Measurements from ENCODE around the gene CAPN5. TPM values are rescaled to one million over a fixed set of nuclear protein-coding genes. Genes with fewer than 3 reads are reported as not detected.
"Not testable (repeated sequence)": the region's sequence is repeated elsewhere in the genome, so short reads cannot be mapped to it uniquely, and the experiment has no call there.

CAPN5 gene
- polyA plus RNA-seq, 2 donors: 26.6 to 27.8 TPM

- 91 to 93% methylated on average over 5 of the region's 5 CpGs for WGBS, 2 donors
Measured at GRCh38 chr11:77059806-77060205, 7.0 kb upstream of the CAPN5 start.

DNA sequence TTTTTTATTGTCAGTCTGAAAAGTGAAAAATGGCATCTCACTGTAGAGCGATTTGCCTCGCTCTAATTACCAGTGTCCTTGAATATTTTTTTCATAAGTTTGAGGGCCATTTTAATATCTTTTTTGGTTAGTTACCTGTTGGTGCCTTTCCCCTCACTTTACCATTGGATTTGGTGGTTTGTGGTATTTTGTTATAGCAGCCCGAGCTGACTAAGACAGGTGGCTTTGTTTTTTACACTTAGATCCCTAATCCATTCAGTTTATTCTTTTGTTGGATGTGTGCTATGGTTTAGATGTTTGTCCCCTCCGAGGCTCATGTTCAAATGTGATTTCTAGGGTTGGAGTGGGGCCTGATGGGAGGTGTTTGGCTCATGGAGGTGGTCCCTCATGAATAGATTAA is 6.5 kb upstream of the CAPN5 start:
- Histone ChIP-seq H3K27ac (ENCODE audit: low read depth in 2 of 2, low read length in 1 of 2) (no peak overlapping the region), H3K9me3 (ENCODE audit: control insufficient read depth in 2 of 2, insufficient read depth in 1 of 2, low read depth in 1 of 2, low read length in 1 of 2) (peaks cover 3 to 13% of the 10 kb centered on the region in 2 donors)

More at GRCh38 chr11:77059806-77060205, 7.0 kb upstream of the CAPN5 start:
- Histone ChIP-seq H3K9me3 (ENCODE audit: control insufficient read depth in 2 of 2, insufficient read depth in 1 of 2, low read depth in 1 of 2, low read length in 1 of 2) (peaks cover 3 to 13% of the 10 kb centered on the region in 2 donors), H3K4me3 (ENCODE audit: low read depth in 1 of 2, low read length in 2 of 2) (no peak overlapping the region), H3K4me1 (ENCODE audit: control insufficient read depth in 2 of 2, insufficient read depth in 2 of 2, low read length in 1 of 2) (no peaks in the 10 kb centered on the region), H3K27ac (ENCODE audit: low read depth in 2 of 2, low read length in 1 of 2) (no peak overlapping the region), H3K36me3 (ENCODE audit: control insufficient read depth in 2 of 2, insufficient read depth in 2 of 2, low read length in 1 of 2) (no peaks in the 10 kb centered on the region), H3K27me3 (ENCODE audit: control insufficient read depth in 1 of 2, insufficient read depth in 2 of 2, low read length in 2 of 2) (no peaks in the 10 kb centered on the region)

DNA sequence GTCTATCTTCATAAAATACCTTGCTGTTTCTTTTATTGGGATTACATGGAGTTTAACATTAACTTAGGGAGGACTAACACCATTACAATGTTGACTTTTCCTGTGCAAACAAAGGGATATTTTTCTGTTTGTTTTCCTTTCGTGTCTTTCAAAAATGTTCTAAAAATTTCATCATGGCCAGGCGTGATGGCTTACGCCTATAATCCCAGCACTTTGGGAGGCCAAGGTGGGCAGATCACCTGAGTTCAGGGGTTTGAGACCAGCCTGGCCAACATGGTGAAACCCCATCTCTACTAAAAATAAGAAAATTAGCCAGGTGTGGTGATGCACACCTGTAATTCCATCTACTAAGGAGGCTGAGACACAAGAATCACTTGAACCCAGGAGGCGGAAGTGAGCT is 5.5 kb upstream of the CAPN5 start:
- H3K4me1 ChIP-seq (ENCODE audit: control insufficient read depth in 2 of 2, insufficient read depth in 2 of 2, low read length in 1 of 2); H3K36me3 ChIP-seq (ENCODE audit: control insufficient read depth in 2 of 2, insufficient read depth in 2 of 2, low read length in 1 of 2); H3K9me3 ChIP-seq (ENCODE audit: control insufficient read depth in 2 of 2, insufficient read depth in 1 of 2, low read depth in 1 of 2, low read length in 1 of 2); H3K27ac ChIP-seq (ENCODE audit: low read depth in 2 of 2, low read length in 1 of 2); H3K27me3 ChIP-seq (ENCODE audit: control insufficient read depth in 1 of 2, insufficient read depth in 2 of 2, low read length in 2 of 2); H3K4me3 ChIP-seq (ENCODE audit: low read depth in 1 of 2, low read length in 2 of 2): not testable (repeated sequence)
- 65 to 73% methylated on average over 4 of the region's 4 CpGs for WGBS, 2 donors

More for the DNA sequence above, 6.5 kb upstream of the CAPN5 start:
- Histone ChIP-seq H3K27me3 (ENCODE audit: control insufficient read depth in 1 of 2, insufficient read depth in 2 of 2, low read length in 2 of 2) (no peaks in the 10 kb centered on the region), H3K36me3 (ENCODE audit: control insufficient read depth in 2 of 2, insufficient read depth in 2 of 2, low read length in 1 of 2) (no peaks in the 10 kb centered on the region), H3K4me3 (ENCODE audit: low read depth in 1 of 2, low read length in 2 of 2) (no peak overlapping the region), H3K4me1 (ENCODE audit: control insufficient read depth in 2 of 2, insufficient read depth in 2 of 2, low read length in 1 of 2) (no peaks in the 10 kb centered on the region)
- WGBS, 2 donors: 77 to 83% methylated on average over 4 of the region's 4 CpGs

GRCh38 chr11:77062924-77063323 is 3.8 kb upstream of the CAPN5 start:
- no peaks in the 10 kb centered on the region for H3K9me3 ChIP-seq (ENCODE audit: control insufficient read depth in 2 of 2, insufficient read depth in 1 of 2, low read depth in 1 of 2, low read length in 1 of 2)
- H3K4me1 ChIP-seq (ENCODE audit: control insufficient read depth in 2 of 2, insufficient read depth in 2 of 2, low read length in 1 of 2): peaks cover 0 to under 1% of the 10 kb centered on the region in 2 donors
- no peaks in the 10 kb centered on the region for H3K27me3 ChIP-seq (ENCODE audit: control insufficient read depth in 1 of 2, insufficient read depth in 2 of 2, low read length in 2 of 2)
- no peak overlapping the region for H3K27ac ChIP-seq (ENCODE audit: low read depth in 2 of 2, low read length in 1 of 2)
- no peak overlapping the region for H3K4me3 ChIP-seq (ENCODE audit: low read depth in 1 of 2, low read length in 2 of 2)
- no peaks in the 10 kb centered on the region for H3K36me3 ChIP-seq (ENCODE audit: control insufficient read depth in 2 of 2, insufficient read depth in 2 of 2, low read length in 1 of 2)

DNA sequence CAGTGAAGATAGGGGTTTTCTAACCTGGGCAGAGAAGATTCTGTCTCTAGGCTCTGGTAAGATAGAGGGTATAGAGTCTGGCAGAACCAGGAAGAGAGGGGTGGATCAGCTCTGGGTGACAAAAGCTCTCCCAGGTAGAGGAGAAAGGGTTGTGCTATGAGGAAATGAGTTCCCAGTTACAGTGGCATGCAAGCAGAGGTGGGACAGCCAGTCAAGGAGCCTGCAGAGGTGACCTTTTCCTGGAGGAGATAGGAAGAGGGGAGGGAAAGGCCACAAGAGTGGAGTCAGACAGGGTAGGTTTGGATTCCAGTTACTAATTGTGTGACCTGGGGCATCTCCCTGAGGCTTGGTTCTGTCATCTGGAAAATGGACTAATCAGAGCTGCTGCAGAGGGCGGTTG is 3.4 kb upstream of the CAPN5 start:
- no peak overlapping the region for H3K4me3 ChIP-seq (ENCODE audit: low read depth in 1 of 2, low read length in 2 of 2)
- no peaks in the 10 kb centered on the region for H3K9me3 ChIP-seq (ENCODE audit: control insufficient read depth in 2 of 2, insufficient read depth in 1 of 2, low read depth in 1 of 2, low read length in 1 of 2)
- H3K27ac ChIP-seq (ENCODE audit: low read depth in 2 of 2, low read length in 1 of 2): no peak overlapping the region
- no peaks in the 10 kb centered on the region for H3K36me3 ChIP-seq (ENCODE audit: control insufficient read depth in 2 of 2, insufficient read depth in 2 of 2, low read length in 1 of 2)
- peaks cover 0 to 4% of the 10 kb centered on the region in 2 donors for H3K4me1 ChIP-seq (ENCODE audit: control insufficient read depth in 2 of 2, insufficient read depth in 2 of 2, low read length in 1 of 2)
- WGBS, 2 donors: 93 to 100% methylated on average over 1 of the region's 1 CpG
- H3K27me3 ChIP-seq (ENCODE audit: control insufficient read depth in 1 of 2, insufficient read depth in 2 of 2, low read length in 2 of 2): no peaks in the 10 kb centered on the region

- WGBS, 2 donors: 91 to 95% methylated on average over 4 of the region's 4 CpGs
- H3K9me3 ChIP-seq (ENCODE audit: control insufficient read depth in 2 of 2, insufficient read depth in 1 of 2, low read depth in 1 of 2, low read length in 1 of 2): no peaks in the 10 kb centered on the region
- no peak overlapping the region for H3K27ac ChIP-seq (ENCODE audit: low read depth in 2 of 2, low read length in 1 of 2)
- H3K27me3 ChIP-seq (ENCODE audit: control insufficient read depth in 1 of 2, insufficient read depth in 2 of 2, low read length in 2 of 2): no peaks in the 10 kb centered on the region
- H3K4me3 ChIP-seq (ENCODE audit: low read depth in 1 of 2, low read length in 2 of 2): no peak overlapping the region
- no peaks in the 10 kb centered on the region for H3K36me3 ChIP-seq (ENCODE audit: control insufficient read depth in 2 of 2, insufficient read depth in 2 of 2, low read length in 1 of 2)
- H3K4me1 ChIP-seq (ENCODE audit: control insufficient read depth in 2 of 2, insufficient read depth in 2 of 2, low read length in 1 of 2): peaks cover 0 to 4% of the 10 kb centered on the region in 2 donors
Measured at GRCh38 chr11:77063861-77064260, 2.9 kb upstream of the CAPN5 start.

DNA sequence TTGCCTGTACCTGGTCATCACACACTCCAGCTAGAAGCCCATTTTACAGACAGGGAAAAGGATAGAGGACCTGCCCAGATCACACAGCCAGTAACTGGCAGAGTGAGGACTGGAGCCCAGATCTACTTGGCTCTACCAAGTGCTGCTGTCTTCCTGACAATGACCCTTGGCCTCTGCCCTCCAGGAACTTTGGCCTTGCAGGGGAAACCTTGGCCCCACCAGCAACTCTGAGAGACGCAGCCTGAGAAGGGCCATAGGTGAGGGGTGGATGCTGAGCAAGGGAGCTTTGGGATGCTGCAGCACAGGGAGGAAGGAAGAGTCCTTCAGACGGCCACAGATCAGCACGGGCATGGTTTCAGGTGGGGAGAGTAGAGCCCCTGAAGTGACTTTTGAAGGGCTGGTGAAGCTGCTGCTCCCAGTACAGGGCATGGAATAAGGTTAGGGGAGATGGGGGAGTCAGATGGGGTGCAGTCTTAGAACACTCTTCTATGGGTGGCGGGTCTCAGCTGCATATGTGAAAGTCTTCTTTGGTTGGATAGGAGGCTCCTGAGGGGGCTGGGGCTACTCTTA is 2.0 kb upstream of the CAPN5 start:
- Histone ChIP-seq H3K4me1 (ENCODE audit: control insufficient read depth in 2 of 2, insufficient read depth in 2 of 2, low read length in 1 of 2) (peaks cover 0 to 4% of the 10 kb centered on the region in 2 donors), H3K27me3 (ENCODE audit: control insufficient read depth in 1 of 2, insufficient read depth in 2 of 2, low read length in 2 of 2) (no peaks in the 10 kb centered on the region), H3K27ac (ENCODE audit: low read depth in 2 of 2, low read length in 1 of 2) (no peak overlapping the region), H3K4me3 (ENCODE audit: low read depth in 1 of 2, low read length in 2 of 2) (no peak overlapping the region), H3K9me3 (ENCODE audit: control insufficient read depth in 2 of 2, insufficient read depth in 1 of 2, low read depth in 1 of 2, low read length in 1 of 2) (no peaks in the 10 kb centered on the region), H3K36me3 (ENCODE audit: control insufficient read depth in 2 of 2, insufficient read depth in 2 of 2, low read length in 1 of 2) (no peaks in the 10 kb centered on the region)
- 89 to 95% methylated on average over 4 of the region's 4 CpGs for WGBS, 2 donors

DNA sequence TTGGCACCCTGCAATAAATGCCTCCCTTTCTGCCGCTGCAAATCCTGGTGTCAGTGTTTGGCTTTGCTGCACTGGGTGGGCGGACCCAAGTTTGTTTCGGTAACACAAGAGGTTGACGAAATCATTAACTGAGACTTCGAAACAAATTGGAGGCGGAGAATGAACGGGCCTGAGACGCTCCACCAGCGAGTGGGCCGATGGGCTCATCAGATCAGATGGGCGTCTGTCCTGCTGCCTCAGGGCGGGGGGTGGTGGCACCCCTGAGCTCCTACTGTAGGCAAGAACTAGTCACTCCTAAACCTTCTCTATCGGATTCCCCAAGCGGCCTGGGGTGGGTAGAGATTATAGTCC is 918 bp upstream of the CAPN5 start:
- H3K36me3 ChIP-seq (ENCODE audit: control insufficient read depth in 2 of 2, insufficient read depth in 2 of 2, low read length in 1 of 2): no peaks in the 10 kb centered on the region
- WGBS, 2 donors: 19 to 30% methylated on average over 14 of the region's 14 CpGs
- H3K27me3 ChIP-seq (ENCODE audit: control insufficient read depth in 1 of 2, insufficient read depth in 2 of 2, low read length in 2 of 2): no peaks in the 10 kb centered on the region
- peaks cover 0 to 4% of the 10 kb centered on the region in 2 donors for H3K4me1 ChIP-seq (ENCODE audit: control insufficient read depth in 2 of 2, insufficient read depth in 2 of 2, low read length in 1 of 2)
- H3K9me3 ChIP-seq (ENCODE audit: control insufficient read depth in 2 of 2, insufficient read depth in 1 of 2, low read depth in 1 of 2, low read length in 1 of 2): no peaks in the 10 kb centered on the region
- peak overlapping the region; percentile 60 for H3K4me3 ChIP-seq (ENCODE audit: low read depth in 1 of 2, low read length in 2 of 2)
- H3K27ac ChIP-seq (ENCODE audit: low read depth in 2 of 2, low read length in 1 of 2): peak overlapping the region; percentile 68 to 83

- H3K27ac ChIP-seq (ENCODE audit: low read depth in 2 of 2, low read length in 1 of 2): no peak overlapping the region
- H3K27me3 ChIP-seq (ENCODE audit: control insufficient read depth in 1 of 2, insufficient read depth in 2 of 2, low read length in 2 of 2): no peaks in the 10 kb centered on the region
- H3K9me3 ChIP-seq (ENCODE audit: control insufficient read depth in 2 of 2, insufficient read depth in 1 of 2, low read depth in 1 of 2, low read length in 1 of 2): no peaks in the 10 kb centered on the region
- H3K36me3 ChIP-seq (ENCODE audit: control insufficient read depth in 2 of 2, insufficient read depth in 2 of 2, low read length in 1 of 2): no peaks in the 10 kb centered on the region
- H3K4me1 ChIP-seq (ENCODE audit: control insufficient read depth in 2 of 2, insufficient read depth in 2 of 2, low read length in 1 of 2): peaks cover 7 to 14% of the 10 kb centered on the region in 2 donors
- H3K4me3 ChIP-seq (ENCODE audit: low read depth in 1 of 2, low read length in 2 of 2): peak overlapping the region; percentile 60
- 80 to 87% methylated on average over 8 of the region's 8 CpGs for WGBS, 2 donors
Measured at GRCh38 chr11:77067861-77068443, 1.2 kb downstream of the CAPN5 start.
